Measurements from ENCODE around the gene DLL1.
"Not testable (repeated sequence)": the region's sequence is repeated elsewhere in the genome, so short reads cannot be mapped to it uniquely, and the experiment has no call there.

Gene DLL1, protein sequence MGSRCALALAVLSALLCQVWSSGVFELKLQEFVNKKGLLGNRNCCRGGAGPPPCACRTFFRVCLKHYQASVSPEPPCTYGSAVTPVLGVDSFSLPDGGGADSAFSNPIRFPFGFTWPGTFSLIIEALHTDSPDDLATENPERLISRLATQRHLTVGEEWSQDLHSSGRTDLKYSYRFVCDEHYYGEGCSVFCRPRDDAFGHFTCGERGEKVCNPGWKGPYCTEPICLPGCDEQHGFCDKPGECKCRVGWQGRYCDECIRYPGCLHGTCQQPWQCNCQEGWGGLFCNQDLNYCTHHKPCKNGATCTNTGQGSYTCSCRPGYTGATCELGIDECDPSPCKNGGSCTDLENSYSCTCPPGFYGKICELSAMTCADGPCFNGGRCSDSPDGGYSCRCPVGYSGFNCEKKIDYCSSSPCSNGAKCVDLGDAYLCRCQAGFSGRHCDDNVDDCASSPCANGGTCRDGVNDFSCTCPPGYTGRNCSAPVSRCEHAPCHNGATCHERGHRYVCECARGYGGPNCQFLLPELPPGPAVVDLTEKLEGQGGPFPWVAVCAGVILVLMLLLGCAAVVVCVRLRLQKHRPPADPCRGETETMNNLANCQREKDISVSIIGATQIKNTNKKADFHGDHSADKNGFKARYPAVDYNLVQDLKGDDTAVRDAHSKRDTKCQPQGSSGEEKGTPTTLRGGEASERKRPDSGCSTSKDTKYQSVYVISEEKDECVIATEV

DNA sequence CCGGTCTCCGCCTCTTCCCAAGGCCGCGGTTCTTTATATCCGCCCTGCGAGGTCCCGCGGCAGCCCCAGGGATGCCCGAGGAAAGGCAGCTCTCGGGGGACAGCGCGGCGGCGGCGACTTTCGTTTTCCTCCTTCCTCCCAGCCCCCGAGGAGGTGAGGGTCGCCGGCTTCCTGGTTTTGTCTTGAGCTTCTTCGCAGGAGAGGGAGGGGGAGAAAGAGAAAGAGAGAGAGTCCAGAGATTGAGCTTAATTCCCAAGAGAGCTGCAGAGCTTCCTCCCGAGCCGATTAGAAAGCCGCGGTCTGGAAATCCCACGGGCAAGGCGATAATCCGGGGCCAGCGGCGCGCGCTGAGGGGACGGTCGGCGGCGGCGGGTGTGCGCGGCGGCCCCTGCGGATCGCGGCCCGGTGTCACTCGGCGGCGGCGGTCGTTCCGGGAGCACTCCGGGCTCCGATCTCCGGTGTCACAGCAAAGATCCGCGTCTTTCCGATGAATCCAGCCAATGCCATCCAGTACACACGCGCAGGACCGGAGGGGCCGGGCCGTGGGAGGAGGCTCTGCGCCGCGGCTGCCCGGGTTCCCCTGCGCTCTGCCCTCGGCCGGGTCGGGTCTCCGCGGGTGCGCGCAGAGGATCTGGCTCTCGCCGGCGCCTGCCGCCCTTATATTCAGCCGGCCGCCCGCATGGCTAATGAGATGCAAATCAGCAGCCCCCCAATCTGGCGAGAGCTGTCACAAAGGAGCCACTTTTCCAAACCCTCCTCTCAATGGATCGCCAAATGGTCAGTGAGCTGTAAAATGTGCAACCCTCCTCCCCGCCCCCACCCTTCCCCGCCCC, at the start of gene DLL1:
Gene DLL1 (minus strand): TSS at position 783 of the 833 bp plus-strand sequence. CDS start 939 bp downstream, outside the sequence.
- peak; percentile 86 for DNase-seq

DNA sequence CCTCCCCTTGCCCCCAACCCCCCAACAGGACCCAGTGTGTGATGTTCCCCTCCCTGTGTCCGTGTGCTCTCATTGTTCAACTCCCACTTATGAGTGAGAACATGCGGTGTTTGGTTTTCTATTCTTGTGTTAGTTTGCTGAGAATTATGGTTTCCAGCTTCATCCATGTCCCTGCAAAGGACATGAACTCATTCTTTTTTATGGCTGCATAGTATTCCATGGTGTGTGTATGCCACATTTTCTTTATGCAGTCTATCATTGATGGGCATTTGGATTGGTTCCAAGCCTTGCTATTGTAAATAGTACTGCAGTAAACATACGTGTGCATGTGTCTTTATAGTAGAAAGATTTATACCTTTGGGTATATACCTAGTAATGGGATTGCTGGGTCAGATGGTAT, 44.3 kb upstream of the DLL1 start:
- not testable (repeated sequence) for DNase-seq

DNA sequence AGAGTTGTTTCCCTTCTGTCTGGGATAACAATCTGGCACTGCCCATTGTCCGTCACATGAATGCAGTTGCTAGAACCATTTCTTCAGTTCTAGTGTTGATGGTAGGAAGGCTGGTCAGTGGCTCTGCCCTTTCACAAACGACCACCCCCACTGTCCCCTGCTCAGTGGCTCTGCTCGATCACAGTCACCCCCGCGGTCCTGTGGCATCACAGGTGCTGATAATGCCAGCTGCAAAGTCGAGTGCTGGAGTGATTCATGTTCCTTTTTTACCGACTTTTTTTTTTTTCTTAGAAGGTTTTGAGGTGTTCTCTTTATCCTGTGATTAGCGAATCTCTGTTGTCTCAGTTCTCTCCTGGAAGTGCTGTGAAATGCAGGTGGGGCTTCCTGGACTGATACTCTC, 38.4 kb upstream of the DLL1 start:
- no peak for DNase-seq

DNA sequence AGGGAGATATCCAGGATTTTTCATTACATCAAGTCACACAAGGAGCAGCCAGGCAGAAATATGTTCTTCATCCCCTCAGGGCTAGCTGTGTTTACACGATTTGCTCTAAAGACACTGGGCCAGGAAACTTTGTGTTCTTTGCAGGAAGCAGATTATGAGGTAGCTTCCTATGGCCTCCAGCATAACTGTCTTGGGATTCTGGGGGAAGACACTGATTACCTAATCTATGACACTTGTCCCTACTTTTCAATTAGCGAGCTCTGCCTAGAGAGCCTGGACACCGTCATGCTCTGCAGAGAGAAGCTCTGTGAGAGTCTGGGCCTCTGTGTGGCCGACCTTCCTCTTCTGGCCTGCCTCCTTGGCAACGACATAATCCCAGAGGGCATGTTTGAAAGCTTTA, 26.8 kb upstream of the DLL1 start:
- no peak for DNase-seq

DNA sequence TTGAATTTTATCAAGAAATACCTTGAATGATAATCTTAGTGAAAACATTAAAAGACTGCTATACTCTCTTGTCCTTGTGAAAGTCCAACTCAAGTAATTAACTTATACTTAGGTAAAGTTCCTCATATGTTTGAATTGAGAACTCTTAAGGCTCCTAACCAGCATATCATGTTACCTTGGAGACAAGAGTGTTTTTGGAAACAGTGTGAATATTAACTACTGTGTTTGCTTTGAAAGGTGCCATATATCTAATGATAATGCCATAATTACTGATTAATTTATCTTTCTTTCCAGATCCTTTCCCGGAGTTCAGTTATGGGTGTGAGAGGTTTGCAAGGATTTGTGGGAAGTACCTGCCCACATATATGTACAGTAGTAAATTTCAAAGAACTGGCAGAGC, 26.2 kb upstream of the DLL1 start:
- DNase-seq = no peak

DNA sequence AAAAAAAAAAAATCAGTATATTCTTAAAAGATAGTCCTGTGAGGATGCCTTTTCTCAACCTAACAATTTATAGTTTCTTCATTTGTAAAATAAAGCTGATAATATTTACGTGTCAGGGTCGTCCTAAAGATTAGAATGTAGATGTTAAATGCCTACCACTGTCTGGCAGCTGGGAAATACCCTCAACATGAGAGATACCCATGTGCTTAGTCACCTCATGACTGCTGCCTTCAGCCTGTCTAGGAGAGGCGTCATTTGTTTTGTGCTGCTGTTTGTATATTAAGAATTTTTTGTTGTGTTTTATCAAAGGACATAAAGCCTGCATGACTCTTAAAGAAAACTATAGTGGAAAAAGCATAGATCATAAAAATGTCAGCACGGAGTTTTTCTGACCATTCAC, 25.2 kb upstream of the DLL1 start:
- DNase-seq = no peak

DNA sequence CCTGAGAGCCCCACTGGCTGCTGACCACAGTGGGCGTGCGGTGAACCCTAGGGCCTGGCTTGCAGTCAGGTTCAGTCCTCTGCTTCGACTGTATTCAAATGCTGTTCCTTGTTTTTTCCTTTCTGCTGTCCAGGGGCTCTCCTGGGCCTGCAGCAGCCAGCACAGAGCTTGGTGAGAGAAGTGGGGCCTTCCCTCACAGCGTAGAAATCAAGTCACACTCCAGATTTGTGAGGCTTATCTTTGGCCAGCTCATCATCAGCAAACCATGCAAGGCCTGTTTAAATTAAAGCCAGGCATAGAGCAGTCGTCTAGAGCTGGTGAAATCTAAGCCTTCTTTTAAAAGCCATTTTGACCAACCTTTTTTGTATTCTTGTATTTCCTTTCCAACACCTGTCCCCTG, 24.1 kb upstream of the DLL1 start:
- no peak for DNase-seq

DNA sequence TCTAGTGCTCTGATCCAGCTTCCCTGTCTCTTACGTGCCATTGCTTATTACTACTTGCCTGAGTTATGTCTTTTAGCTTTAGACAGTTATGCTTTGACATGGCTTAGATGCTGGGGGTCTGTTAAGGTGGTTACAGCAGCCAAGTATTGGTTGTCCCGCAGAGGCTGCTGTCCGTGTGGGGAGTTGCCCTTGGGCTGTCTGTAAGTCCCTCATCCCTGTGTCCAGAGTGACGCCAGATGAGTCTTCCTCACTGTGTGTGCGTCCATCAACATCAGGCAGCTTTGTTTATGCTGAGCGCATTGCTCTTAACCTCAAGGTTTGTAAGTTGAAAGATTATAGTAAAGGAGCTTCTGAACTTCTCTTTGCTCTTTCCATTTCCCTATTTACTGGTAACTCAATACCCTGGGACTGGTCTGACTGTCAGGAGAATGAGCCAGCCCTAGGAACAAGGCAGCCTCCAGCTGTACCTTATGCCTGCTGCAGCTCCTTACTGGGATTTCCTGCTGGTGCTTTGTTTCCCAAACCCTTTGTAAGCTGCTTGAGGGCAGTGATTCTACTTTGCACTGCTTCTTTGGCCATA, 22.9 kb upstream of the DLL1 start:
- DNase-seq = no peak

DNA sequence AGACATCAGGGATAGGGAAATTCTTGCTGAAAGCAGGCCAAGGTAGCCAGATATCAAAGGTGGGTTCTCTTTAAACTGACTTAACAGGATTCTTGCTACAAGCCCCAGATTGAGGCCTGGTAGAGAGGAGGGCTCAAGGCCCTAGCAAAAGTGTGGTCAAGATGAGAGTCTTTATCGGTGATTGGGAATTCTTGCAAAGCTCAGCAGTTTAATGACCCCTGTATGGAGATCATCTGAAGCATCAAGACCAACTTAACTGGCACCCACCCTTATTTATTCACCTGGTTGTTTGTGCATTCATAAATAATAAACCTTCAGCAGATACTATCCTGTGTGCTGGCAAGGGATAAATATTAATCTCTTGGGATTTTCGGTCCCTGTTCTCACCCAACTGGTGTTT, 22.0 kb upstream of the DLL1 start:
- DNase-seq = no peak

DNA sequence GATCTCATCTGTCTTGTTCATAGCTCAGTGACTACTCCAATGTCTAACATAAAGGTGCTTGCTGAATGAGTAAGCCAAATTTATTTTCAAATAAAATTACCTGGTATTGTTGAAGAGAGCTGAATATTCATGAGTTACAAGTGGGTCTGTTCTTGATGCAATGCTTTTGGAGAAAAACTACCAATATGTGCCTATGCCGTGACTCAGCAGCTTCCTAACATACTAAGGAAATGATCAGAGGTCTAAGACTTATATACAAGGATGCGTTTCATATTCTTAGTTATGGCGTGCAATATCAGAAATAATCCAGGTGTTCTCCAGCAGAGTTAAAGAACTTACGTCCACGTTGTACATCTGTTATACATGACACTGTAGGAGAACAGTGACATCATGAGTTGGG, 20.8 kb upstream of the DLL1 start:
- no peak for DNase-seq

DNA sequence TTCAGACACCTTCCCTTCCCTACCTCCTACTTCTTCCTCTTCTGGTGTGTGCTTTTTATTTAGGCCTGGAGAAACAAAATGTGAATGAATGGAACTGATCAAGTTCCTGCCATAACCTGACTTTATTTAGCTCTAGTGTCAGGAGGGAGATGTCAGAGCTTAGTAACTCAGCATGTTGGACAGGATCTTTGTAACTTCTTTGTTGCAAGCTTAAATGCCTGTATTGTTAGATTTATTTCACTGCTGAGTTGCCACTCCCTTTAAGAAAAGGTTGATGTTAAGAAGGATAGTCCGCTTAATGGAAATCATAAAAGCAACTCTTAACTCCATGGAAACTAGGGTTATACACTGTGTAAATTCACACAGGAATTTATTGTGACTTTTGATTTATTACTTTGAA, 17.9 kb upstream of the DLL1 start:
- no peak for DNase-seq

DNA sequence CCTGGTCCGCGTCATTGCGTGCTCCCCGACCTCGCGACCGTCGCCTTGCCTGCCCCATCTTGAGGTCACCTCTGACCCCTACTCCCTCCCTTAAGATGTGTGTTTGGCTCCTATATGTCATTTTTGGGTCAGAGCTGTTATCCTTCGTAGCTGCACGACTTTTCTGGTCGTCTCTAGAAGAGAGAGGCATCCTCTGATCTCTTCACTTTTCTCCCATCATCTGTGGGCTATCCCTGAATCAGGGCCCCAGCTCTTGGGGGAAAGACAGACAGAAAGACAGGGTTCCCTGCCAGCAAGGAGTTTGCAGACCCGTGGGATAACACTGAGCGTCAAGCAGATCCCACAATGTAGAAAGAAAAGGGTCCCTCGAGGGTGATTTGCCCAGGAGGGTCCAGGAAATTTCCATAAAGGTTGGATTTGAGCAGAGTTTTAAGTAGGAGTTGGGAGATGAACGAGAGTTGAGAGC, 16.2 kb upstream of the DLL1 start:
- no peak for DNase-seq

DNA sequence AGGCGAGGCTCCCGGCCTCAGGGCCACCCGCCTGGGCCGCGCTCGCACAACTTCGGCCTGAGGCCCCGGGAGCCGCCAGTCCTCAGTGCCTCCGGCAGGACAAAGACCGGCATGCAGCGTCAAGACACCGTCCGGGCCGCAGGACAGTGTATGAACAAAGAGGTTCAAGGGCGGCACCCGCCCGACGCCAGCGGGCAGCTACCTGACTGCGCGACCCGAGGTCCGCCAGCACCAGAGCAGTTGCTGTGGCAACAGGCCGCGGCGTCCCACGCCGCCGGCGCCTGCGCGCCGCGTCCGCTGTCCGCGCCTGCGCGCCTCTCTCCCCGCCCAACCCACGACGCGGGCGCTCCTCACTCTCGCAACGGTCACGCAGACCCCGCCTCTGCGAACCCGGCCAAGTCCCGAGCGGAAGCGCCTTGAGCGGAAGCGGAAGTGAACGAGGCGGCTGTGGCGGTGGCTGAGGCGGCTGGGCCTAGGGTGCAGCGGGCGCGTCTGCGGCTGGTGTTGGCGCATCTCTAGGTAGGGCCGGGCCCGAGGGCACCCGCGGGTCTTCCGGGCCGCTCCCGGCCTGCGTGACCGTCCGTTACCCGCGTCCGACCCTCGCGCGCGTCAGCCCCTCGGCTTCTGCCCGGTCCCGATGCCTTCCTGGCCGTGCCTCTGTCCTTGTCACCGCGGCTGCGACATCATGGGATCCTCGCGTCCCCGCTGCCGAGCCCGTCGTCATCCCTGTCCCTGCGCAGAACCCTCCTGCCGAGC, 15.6 kb upstream of the DLL1 start, which contains the start of gene FAM120B:
Gene FAM120B (plus strand): TSS at position 435 of the 756 bp plus-strand sequence. CDS start 10,633 bp downstream, outside the sequence.
- peak; percentile 89 for DNase-seq

DNA sequence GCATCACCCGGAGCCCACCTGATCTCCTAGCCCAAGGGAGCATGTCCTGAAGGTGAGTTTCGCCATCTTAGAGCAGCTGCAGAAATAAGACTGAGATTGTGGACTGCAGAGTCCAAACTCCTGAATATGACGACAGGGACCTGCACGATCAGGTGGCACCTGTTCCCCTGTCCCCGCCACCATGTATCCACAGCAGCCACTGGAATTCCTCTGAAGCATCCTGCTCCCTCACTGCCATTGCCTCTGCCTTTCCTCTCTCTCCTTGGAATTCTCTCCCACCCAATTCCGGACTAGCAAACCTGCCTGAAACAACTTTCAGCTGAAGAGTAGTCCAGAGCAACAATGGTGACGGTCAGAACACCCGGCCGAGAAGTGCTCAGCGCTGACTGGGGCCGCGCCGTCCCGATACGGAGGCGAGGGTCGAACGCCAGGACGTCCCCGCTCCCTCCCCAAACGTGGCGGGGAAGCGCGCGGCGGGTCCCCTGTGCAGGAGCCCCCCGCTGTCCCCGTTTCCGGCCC, 15.0 kb upstream of the DLL1 start:
- peak; percentile 57 for DNase-seq

DNA sequence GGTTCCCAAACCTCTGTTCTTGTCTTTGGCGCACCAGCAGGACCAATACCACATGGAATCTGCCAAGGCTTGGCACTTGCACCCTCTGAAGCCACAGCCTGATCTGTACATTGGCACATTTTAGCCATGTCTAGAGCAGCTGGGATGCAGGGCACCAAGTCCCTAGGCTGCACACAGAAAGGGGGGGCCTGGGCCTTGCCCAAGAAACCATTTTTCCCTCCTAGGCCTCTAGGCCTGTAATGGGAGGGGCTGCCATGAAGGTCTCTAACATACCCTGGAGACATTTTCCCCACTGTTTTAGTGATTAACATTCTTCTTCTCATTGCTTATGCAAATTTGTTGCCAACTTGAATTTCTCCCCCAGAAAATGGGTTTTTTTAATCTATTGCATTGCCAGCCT, 10.3 kb upstream of the DLL1 start:
- no peak for DNase-seq

DNA sequence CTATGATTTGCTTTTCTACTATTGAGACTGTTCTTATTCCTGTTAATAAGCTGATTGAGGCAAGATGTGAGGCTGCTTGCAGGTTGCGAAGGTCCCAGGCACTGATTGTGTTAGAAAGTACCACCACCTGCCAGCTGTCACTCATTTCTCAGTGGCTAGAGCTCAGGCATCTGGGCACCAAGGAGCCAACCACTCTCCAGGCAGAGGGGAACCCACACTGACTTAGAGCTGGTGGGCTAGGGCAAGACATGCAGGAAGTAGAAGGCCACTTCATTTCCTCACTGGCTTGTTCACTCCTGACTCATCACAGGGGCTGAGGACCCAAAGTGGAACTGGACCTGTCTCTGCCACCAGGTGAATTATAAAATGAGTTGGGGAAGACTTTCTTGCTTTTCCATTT, 7.8 kb upstream of the DLL1 start:
- no peak for DNase-seq

DNA sequence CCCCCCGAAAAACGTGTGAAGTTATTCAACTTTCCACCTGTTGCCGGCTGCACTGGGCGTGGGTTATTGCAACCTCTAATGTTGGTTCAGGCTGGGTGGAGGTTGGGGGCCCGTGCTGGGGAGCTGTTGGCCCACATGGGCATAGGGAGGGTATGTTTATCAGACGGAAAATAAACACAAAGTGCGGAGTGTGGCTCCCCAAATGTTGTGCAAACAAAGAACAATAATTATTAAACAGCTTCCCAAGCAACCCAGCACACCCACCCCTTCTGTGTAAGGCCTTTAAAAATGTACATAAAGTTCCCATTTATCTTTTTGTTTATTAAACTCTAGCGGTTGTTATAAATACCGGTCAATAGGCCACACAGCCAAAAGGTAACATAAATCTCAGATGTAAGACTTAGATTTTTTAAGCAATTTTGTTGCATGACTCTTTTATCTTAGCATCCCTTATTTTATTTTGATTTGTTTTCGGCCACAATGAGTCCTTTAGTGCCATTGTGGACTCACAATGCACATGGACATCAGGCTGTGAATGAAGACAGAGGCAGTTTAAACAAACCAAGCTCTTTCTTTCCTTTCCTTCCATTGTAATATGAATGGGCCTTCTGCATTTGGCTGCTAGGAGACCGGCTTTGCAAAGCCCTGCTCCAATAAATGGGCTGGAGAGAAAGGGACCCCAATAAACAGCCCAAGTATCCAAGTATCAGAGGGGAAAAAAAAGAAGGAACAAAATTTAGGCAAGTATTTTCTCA, 6.9 kb upstream of the DLL1 start:
- peak; percentile 86 for DNase-seq

DNA sequence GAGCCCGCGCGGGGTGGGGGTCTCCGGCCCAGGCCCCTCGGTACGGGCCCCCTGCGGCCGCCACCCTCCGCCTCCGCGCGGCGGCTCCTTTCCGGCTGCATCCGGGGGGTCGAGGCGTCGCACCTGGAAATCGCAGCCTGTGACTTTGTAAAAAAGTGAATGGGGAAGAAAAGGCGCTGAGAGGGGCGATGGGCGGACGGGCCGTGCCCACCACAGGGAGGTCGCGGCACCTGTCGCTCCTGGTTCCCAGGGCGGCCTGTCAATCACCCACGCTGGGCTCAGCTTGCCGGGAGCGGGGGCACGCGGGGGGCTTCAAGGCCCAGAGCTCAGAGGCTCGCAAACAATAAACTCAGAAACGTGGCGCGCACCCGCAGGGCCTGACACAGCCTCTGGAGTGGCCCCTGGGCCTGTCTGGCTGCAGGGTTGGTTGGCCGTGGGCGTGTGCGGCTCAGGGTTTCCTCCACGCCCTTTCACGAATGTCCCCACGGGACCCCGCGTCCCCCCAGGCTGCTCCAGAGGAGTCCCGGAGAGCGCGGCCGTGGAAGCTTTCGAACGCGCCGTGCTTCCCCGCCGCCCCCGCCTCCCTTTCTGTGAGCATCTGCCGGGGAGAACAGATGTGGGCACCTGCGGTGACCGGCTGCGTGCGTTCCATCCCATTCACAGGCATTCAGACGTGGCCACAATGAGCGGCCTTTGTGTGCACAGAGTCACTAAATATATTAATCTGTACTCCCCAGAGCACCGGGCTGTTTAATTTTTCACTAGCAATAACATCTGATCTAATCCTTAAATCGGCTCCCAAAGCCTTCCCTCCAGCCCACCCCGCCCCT, 6.1 kb upstream of the DLL1 start:
- DNase-seq = peak; percentile 86

DNA sequence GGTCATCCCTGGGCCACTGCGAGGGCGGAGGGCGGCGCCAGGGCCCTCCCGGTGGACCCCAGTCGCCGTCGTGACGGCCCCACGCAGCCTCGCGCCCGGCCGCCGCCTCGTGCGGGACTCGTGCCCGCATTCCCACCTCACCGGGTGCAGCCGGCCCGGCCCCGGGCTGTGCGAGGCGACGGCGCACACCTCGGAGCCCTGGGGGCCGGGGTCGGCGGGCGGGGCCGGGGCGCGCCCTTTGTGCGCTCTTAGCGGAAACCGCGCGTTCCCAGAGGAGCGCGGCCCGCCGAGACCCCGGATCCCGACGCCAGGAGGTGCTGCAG, 5.5 kb upstream of the DLL1 start:
- no peak for DNase-seq
